GM12872 (cell line): Measurements from ENCODE around the gene MED6.
A peak's percentile ranks its signal among the peaks of the same experiment; 100 is the strongest.

ENCODE experiments used
- CTCF ChIP-seq: IDR thresholded peaks from 3 replicates; pipeline ENCODE4 v1.5.1; 2011; ENCODE audit warnings: low read depth, mild to moderate bottlenecking, low read length, moderate library complexity; ENCODE audit not compliant: insufficient read depth

Gene MED6

GRCh38 chr14:70641548-70642302 lies 41.3 kb upstream of the MED6 start, which contains the start of gene TTC9:
TTC9 (plus strand) TSS chr14:70641916; CDS start chr14:70642130, 214 bp downstream.
- TF ChIP-seq CTCF, result no peak

DNA sequence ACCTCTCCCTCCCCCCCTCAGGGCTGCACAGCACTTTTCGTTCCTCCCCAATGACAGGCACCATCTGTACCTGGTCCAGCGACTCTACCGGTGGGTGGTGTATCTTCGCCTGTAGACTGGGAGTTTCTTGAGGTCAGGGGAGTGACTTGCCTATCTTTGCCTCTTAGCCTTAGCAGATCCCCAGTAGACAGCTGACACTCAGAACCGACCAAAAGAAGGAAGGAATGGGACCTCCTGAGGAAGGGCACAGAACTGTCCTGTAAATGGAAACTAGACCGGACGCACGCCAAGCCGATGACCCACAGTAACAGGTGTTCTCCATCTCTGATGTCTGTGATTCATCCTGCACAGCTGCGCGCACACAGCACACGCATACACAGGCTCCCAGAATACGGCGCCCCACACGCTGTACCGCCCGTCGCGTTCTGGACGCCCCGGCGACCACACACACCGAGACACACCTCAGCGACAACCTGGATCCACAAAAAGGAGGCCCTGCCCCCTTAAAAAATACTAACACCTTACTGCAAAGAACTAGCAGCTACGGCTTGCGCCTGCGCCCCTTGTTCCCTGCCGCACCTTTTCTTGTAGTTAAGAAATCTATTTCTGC lies 40.6 kb upstream of the MED6 start:
- TF ChIP-seq CTCF, result no peak; the same call in 2 of the 3 replicates

GRCh38 chr14:70638416-70638815 lies 38.0 kb upstream of the MED6 start:
- TF ChIP-seq CTCF, result no peak

- TF ChIP-seq CTCF, result no peak
Observed at GRCh38 chr14:70635971-70636595, 35.6 kb upstream of the MED6 start.

GRCh38 chr14:70631948-70632347 lies 31.5 kb upstream of the MED6 start:
- TF ChIP-seq CTCF, result no peak

DNA sequence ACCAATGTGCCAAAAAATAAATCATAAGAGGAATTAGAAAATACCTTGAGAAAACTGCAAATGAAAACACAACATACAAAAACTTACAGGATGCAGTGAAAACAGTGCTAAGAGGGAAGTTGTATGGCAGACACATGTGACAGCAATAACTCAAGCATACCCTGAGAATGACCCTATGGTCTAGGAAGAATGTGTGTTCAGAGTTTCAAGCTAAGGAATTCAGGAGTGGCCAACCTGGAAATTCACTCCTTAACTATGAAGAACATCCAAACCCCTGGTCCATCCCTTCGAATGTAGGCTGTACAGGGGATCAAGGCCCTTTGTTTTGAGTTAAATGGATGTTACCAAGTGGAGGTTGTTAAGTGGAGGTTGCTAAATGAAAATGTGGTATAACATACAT lies 24.5 kb upstream of the MED6 start:
- TF ChIP-seq CTCF, result no peak

DNA sequence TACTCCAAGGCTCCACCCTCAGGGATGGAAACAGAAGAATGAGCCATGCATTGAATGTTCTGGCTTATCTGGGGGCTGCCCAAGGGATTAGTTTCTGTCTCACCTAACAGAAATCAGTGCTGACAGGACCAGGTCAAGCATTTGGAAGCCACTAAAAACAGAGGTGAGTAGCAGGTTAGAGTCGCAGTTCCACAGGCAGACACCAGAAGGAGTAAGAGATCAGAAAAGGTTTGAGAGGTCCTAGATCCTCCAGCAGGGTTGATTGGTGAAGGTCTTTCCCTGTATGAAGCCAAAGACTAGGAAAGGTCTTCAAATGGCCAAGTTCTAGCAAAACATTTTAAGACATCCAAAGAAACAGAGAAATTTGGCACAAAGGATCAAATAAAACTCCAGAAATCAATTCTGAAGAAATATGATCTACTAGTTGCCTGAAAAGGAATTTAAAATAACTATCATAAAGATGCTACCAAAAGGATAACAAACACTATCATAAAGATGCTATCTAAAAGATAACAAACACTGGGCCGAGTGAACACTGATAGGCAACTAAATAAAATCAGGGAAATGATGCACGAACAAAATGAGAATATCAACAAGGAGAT lies 21.8 kb upstream of the MED6 start:
- peak; percentile 93 for TF ChIP-seq CTCF
